ENCODE measurements around the gene TBC1D1.

- TF ChIP-seq EZH2 (IDR thresholded peaks at IDR 0.05; ENCODE audit: low read length), result no peak
- TF ChIP-seq CTCF (optimal IDR thresholded peaks at IDR 0.05 in 1 of 3, IDR thresholded peaks at IDR 0.05 in 1 of 3, conservative IDR thresholded peaks at IDR 0.05 in 1 of 3; ENCODE audit: extremely low read depth in 1 of 3, insufficient read depth in 2 of 3, low read length in 3 of 3), result no peak
These were observed 93.1 kb downstream of the TBC1D1 start for GRCh38 chr4:37983951-37984350.

Measured in keratinocyte (primary cell).